Esophagus muscularis mucosa (tissue), 4 donors: ENCODE results near the gene PLBD2.

ENCODE experiments used
- CTCF ChIP-seq, 3 experiments: fragments of 200-600 bp in 2 of 3; fragments of 450-650 bp in 1 of 3; sonication (generic) in 2 of 3; IDR thresholded peaks; one replicate each; pipeline ENCODE4 v1.5.1; 2017 to 2019; ENCODE audit warnings: antibody characterized with exemption in 3 of 3, mild to moderate bottlenecking in 2 of 3, moderate library complexity in 1 of 3
- EP300 ChIP-seq: sonication (generic); formaldehyde crosslinking; IDR thresholded peaks from one replicate; pipeline ENCODE4 v1.6.1; 2017; ENCODE audit warnings: antibody characterized with exemption
- POLR2A ChIP-seq: fragments of 450-650 bp; IDR thresholded peaks from one replicate; pipeline ENCODE4 v1.6.1; 2017; ENCODE audit warnings: antibody characterized with exemption, moderate library complexity, mild to moderate bottlenecking, low read depth
- POLR2AphosphoS5 ChIP-seq, 2 donors: sonication (generic); formaldehyde crosslinking; IDR thresholded peaks; one replicate each; pipeline ENCODE4 v1.6.1; 2017; ENCODE audit warnings: antibody characterized with exemption in 2 of 2

- TF ChIP-seq CTCF (IDR thresholded peaks at IDR 0.05): no peak
- no peak for TF ChIP-seq POLR2A
- TF ChIP-seq POLR2AphosphoS5 (IDR thresholded peaks at IDR 0.05): no peak
- TF ChIP-seq EP300: no peak
These were observed 9.4 kb upstream of the PLBD2 start for GRCh38 chr12:113348849-113349536.
